Right lobe of liver (tissue), 6 donors: ENCODE measurements around the gene NUDT1. TPM values are rescaled to one million over a fixed set of nuclear protein-coding genes. Genes with fewer than 3 reads are reported as not detected.

Experiments used
- ATAC-seq, 4 donors: fragments of 200-7000 bp; cut with Tn5 transposase; one replicate each; pipeline ENCODE4 v1.9.1; 2020; ENCODE audit warnings: mild to moderate bottlenecking in 4 of 4, moderate library complexity in 4 of 4
- DNase-seq, 3 donors: peaks; one replicate each; pipeline ENCODE4 v3.0.0-alpha.2; 2020
- H3K27ac ChIP-seq, 3 donors: fragments of 200-600 bp; one replicate each; pipeline ENCODE4 v1.8.0; 2022
- H3K27me3 ChIP-seq, 2 donors: fragments of 200-600 bp; one replicate each; pipeline ENCODE4 v1.8.0; 2022
- H3K36me3 ChIP-seq, 4 donors: fragments of 200-600 bp; sonication (generic) in 1 of 4; one replicate each; pipeline versions ENCODE4 v1.5.1 to v1.8.0; 2017 to 2022; ENCODE audit warnings: control low read depth in 1 of 4
- H3K4me1 ChIP-seq, 4 donors: fragments of 200-600 bp; sonication (generic) in 1 of 4; one replicate each; pipeline versions ENCODE4 v1.5.1 to v1.8.0; 2017 to 2022; ENCODE audit warnings: control low read depth in 1 of 4
- H3K4me3 ChIP-seq, 3 donors: fragments of 200-600 bp; one replicate each; pipeline ENCODE4 v1.8.0; 2022
- H3K9me3 ChIP-seq, 4 donors: fragments of 200-600 bp; sonication (generic) in 1 of 4; one replicate each; pipeline versions ENCODE4 v1.5.1 to v1.8.0; 2017 to 2022; ENCODE audit warnings: control low read depth in 1 of 4
- POLR2A ChIP-seq: fragments of 450-650 bp; IDR thresholded peaks from one replicate; pipeline ENCODE4 v1.6.1; 2017; ENCODE audit warnings: antibody characterized with exemption, mild to moderate bottlenecking
- WGBS: methylation state at CpG from one replicate; pipeline ENCODE4 v1.1.6; 2018; ENCODE audit warnings: low coverage, low lambda C conversion rate; ENCODE audit not compliant: insufficient coverage; ENCODE audit errors: missing lambda C conversion rate; 5-methylcytosine and 5-hydroxymethylcytosine counted together
- intact Hi-C, 2 donors: fragments of 100-400 bp; cut with DNase I; formaldehyde crosslinking; loops; one replicate each; pipeline versions ENCODE4 v1.11.2 to v1.14.1; 2022
- total RNA-seq, 6 experiments: library from RNA; depleted of rRNA in 2 of 6; stranded (reverse); fragments of >200 nt in 2 of 6; fragmentation: NEBNext Ultra II Directional in 3 of 6; extraction: Animal tissue kit (Norgen Biotek cat#: 25700) in 3 of 6; gene quantifications; one replicate each; pipeline versions ENCODE4 v1.1.0 to v1.2.4, GENCODE V29; 2016 to 2023
- TF ChIP-seq, protein P1 (sequence below), 4 donors: fragments of 200-600 bp in 3 of 4; fragments of 450-650 bp in 1 of 4; IDR thresholded peaks; one replicate each; pipeline versions ENCODE4 v1.5.1 to v1.8.0; 2016 to 2022; ENCODE audit warnings: antibody characterized with exemption in 4 of 4, mild to moderate bottlenecking in 2 of 4
- donor health status: DM: no; HTN: yes; CAD: no.
- donor health status: DM: no; HTN: no; CAD: no.
- donor health status: DM: no; HTN: no; CAD: no.
- donor health status: DM: no; HTN: yes; CAD: no.
- donor health status: DM: no; HTN: yes; CAD: no.

The NUDT1 gene
- total RNA-seq, 6 experiments from 2014 or later: 1.6 to 4.1 (median 2.3) TPM

GRCh38 chr7:2251381-2251780 lies 9.4 kb downstream of the NUDT1 start:
- intact Hi-C loops: no loop called here
- no peak for TF ChIP-seq POLR2A
- TF ChIP-seq, protein P1, sequence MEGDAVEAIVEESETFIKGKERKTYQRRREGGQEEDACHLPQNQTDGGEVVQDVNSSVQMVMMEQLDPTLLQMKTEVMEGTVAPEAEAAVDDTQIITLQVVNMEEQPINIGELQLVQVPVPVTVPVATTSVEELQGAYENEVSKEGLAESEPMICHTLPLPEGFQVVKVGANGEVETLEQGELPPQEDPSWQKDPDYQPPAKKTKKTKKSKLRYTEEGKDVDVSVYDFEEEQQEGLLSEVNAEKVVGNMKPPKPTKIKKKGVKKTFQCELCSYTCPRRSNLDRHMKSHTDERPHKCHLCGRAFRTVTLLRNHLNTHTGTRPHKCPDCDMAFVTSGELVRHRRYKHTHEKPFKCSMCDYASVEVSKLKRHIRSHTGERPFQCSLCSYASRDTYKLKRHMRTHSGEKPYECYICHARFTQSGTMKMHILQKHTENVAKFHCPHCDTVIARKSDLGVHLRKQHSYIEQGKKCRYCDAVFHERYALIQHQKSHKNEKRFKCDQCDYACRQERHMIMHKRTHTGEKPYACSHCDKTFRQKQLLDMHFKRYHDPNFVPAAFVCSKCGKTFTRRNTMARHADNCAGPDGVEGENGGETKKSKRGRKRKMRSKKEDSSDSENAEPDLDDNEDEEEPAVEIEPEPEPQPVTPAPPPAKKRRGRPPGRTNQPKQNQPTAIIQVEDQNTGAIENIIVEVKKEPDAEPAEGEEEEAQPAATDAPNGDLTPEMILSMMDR (IDR thresholded peaks at IDR 0.05): no peak
- no peaks in the 10 kb centered on the region for H3K27me3 ChIP-seq
- H3K9me3 ChIP-seq: no peaks in the 10 kb centered on the region
- H3K4me3 ChIP-seq: no peak overlapping the region
- peaks cover 0 to 7% (median 0%) of the 10 kb centered on the region in 4 donors for H3K36me3 ChIP-seq
- H3K27ac ChIP-seq: no peak overlapping the region
- H3K4me1 ChIP-seq: no peaks in the 10 kb centered on the region
- DNase-seq (peak in 1 of 3 donors; percentile 40), ATAC-seq (no peak)
- 65% methylated on average over 4 of the region's 10 CpGs for WGBS

- peak in 1 of 3 donors; percentile 50 for DNase-seq
- Histone ChIP-seq H3K4me1 (no peaks in the 10 kb centered on the region), H3K4me3 (no peak overlapping the region), H3K27ac (no peak overlapping the region), H3K36me3 (peaks cover 0 to 14% (median 0%) of the 10 kb centered on the region in 4 donors), H3K27me3 (no peaks in the 10 kb centered on the region), H3K9me3 (no peaks in the 10 kb centered on the region)
- no peak for ATAC-seq
- TF ChIP-seq, protein P1 (IDR thresholded peaks at IDR 0.05): no peak
- no peak for TF ChIP-seq POLR2A
- WGBS: 72% methylated on average over 8 of the region's 24 CpGs
- intact Hi-C loops: no loop called here
These were observed 10.1 kb downstream of the NUDT1 start for GRCh38 chr7:2251841-2252771.

GRCh38 chr7:2253021-2253420 lies 11.0 kb downstream of the NUDT1 start:
- DNase-seq (no peak), ATAC-seq (no peak)
- Histone ChIP-seq H3K27me3 (no peaks in the 10 kb centered on the region), H3K4me3 (no peak overlapping the region), H3K4me1 (no peaks in the 10 kb centered on the region), H3K27ac (no peak overlapping the region), H3K36me3 (peaks cover 0 to 19% (median 0%) of the 10 kb centered on the region in 4 donors), H3K9me3 (no peaks in the 10 kb centered on the region)
- intact Hi-C loops: no loop called here
- WGBS: 100% methylated on average over 1 of the region's 9 CpGs
- TF ChIP-seq, protein P1 (IDR thresholded peaks at IDR 0.05): no peak
- TF ChIP-seq POLR2A: no peak

DNA sequence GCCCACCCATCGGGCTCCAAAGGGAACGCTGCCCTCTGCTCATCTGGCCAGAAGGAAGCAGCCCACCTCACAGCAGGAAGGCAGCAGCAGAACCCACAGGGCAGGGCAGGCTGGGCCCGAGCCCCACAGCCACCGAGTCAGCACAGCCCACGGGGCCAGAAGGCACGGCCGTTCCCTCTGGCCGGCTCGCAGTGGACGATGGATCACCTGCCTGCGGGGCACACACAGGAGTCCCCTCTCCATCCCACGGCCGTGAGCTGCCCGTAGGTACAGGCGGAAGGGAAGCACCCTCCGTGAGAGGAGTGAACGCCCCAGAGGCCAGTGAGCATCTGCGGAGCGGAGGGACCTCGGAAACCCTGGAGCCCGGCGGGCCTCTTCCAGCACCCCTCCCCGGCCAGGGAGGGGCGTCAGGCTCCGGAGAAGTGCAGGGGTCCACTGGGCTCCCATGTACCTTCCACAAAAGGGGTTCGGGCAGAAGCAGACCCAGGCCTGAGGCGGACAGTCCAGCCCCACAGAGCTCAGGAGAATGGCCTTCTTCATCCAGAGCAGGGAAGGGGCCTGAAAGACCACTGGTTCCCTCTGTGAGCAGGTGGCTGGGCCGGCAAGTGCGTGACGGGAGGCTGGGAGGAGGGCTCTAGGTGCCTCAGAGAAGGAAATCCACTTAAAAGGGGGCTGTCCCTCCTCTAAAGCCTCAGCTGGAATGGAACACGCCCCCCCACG lies 11.7 kb downstream of the NUDT1 start:
- no peaks in the 10 kb centered on the region for H3K9me3 ChIP-seq
- no peak overlapping the region for H3K4me3 ChIP-seq
- H3K27me3 ChIP-seq: no peaks in the 10 kb centered on the region
- ATAC-seq (no peak), DNase-seq (peak in 1 of 3 donors; percentile 49)
- TF ChIP-seq, protein P1 (IDR thresholded peaks at IDR 0.05): no peak
- no peak for TF ChIP-seq POLR2A
- peaks cover 0 to 19% (median 0%) of the 10 kb centered on the region in 4 donors for H3K36me3 ChIP-seq
- H3K4me1 ChIP-seq: no peaks in the 10 kb centered on the region
- H3K27ac ChIP-seq: no peak overlapping the region
- intact Hi-C loops: no loop called here
- WGBS: 94% methylated on average over 3 of the region's 32 CpGs
